SIG-M5 treated with dmso at 0.1 percent for 504 hours (cell line): ENCODE data around the gene RELN.

ENCODE experiments used
- DNase-seq: peaks from one replicate; lab custom pipeline; 2025; ENCODE audit not compliant: unreplicated experiment; lab: John Stamatoyannopoulos, UW

Gene RELN

DNA sequence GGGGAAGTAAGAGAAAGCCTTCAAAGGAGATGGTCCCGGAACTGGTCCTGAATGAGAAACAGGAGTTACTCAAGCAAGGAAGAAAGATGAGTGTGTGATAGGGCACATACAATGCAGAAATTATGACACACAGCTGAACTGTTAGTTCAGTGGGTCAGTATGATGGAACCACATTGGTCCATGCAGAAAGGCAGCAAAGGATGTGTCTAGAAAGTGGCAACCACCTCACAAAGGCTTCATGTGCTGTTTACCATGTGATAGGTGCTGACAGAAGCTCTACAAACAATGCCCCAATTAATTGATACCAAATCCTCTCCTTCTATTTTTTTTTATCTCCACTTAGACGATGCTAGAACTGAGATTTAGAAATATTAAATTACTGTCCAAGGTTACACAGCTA, 258.3 kb downstream of the RELN start:
- DNase-seq: no peak

DNA sequence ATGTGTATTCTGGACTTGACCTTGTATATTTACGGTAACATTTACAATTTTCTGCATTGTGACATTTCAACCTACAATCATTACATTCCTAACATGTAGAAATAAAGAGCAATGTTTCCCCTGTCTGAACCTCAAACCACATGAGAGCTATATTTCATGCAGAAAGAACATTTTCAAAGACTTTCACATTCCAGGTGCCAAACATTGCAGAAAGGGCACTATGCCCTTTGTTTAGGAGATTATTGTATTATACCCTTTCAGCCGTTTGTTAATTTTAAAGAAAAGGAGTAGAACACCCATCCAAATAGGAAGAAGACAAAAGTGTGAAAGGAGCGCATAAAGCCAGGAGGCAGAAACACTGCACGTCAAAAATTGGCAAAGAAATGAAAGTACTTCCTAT, 260.4 kb downstream of the RELN start:
- no peak for DNase-seq

DNA sequence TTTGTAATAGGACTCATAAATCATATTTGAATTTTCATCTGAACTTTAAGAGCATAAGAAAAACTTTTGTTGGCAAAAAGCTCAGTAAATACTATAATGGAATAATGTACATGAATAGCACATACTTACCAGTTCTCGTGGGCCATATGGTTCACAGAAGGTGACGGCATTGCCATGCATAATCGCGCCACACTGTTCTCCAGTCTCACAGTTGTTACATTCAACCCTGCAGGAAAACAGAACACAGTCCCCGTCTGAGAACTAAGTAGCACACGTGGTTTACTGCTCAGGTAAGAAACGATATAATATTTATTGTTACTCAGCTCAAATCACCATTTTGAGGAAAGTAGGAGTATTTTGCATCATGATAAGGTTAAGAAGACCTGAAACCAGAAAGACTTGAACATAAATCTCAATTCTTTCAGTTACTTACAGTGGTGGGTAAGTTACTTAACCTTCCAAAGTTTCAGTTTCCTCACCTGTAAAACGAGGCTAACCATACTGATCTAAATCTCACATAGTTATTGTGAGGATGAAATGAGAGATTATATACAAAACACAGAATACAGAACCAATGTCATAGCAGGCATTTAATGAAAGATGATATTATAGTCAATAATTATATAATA, 261.4 kb downstream of the RELN start:
- no peak for DNase-seq

DNA sequence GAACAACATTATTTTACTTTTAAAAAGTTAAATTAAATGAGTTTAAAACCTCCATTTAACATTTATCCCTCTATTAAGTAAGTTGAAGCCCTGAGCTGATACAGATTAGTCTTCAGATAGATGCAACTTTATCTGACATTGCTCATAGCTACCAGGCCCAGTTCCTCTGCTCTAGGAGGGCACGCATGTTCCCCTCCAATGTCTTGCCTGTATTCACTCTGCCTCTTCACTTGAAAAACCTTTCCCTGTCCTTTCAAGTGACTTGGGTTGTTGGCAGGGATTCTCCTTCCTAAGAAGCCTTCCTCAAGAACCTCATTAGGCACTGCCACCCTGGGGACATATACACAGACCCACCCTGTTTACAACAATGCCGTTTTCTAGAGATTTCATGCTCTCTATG, 270.4 kb downstream of the RELN start:
- no peak for DNase-seq

GRCh38 chr7:103718482-103719061, 270.9 kb downstream of the RELN start:
- no peak for DNase-seq

DNA sequence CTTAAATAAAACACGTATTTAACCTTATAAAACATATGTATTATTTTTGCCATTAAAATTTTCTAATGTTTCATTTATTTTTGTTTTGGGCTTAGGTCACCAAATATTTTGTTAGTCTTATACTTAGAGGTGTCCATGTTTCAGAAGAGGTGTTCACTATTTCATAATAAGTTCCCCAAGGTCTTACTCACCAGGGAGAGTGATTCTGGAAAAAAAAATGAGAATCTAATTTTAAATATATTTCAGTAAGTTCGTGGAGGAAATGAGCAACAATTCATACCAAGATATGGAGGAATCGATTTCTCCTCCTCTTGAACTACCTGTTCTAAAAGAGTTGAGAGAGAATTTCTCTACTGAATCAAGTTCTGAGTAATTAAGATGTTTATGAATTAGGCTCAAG, 271.9 kb downstream of the RELN start:
- no peak for DNase-seq

DNA sequence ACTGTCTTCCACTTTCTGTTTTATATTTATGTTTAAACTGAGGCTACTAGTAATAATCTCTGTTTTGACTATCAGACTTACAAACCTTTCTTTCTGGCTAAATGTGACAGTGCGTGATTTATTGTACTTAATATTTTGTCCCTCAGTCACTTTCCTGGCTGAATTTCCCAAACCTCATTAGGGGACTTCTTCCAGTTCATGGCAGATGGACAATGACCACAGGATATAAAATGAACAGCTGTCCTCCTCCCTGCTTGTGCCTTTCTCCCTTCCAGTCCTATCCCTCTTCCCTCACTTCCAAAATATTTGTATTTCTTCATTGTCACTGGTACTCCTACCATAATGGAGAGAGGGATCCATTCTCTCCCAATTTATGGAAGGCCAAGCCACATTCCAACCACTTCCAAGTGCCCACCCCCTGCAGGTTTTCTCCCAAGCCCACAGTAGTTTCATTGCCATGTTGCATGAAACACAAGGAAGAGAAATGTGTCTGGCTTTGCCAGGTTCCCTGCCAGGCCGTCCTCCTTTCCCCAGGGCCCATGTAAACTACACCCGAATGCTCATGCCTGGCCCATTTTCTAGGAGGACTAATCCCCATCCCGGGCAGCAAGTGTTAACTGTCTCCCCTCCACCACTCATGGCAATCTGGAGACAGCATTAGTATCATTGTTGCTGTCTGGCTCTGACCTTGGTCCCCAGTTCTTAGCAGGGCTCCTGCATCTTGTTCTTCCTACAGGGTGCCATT, 273.9 kb downstream of the RELN start:
- no peak for DNase-seq

GRCh38 chr7:103714376-103714927, 275.0 kb downstream of the RELN start:
- DNase-seq: no peak

GRCh38 chr7:103712991-103713778, 276.3 kb downstream of the RELN start:
- DNase-seq: no peak

GRCh38 chr7:103711413-103711812, 278.0 kb downstream of the RELN start:
- DNase-seq: no peak

- no peak for DNase-seq
These were observed 279.2 kb downstream of the RELN start for GRCh38 chr7:103710247-103710646.

DNA sequence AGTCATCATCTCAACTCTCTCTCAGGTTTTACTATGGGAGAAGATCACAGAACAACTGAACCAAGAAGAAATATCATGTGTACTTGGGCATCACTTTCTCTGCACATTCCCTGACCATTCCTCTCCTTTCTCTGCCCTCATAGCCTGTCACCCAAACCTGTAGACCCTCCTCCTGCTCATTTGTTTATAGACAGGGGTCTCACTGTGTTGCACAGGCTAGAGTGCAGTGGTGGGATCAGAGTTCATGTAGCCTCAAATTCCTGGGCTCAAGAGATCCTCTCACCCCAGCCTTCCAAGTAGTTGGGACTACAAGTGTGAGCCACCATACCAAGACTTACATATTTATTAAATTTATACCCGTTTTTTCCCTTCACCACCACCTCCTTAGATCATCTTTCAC, 282.7 kb downstream of the RELN start:
- DNase-seq: no peak

DNA sequence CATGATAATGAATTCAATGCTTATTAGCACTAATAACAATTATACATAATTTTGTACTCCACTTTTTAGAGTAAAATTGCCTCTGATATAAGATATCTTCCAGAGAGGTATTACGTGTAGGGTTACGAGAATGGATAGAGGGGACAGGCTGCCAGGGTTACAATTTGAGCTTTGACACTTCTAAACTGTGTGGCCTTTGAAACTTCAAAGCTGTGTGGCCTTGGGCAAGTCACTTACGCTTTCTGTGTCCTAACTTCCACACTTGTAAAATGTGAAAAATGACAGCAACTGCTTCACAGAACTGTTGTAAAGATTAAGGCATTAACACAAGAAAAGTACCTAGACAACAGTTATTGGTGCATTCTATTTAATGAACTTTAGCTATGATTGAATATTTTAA, 283.9 kb downstream of the RELN start:
- DNase-seq: no peak

DNA sequence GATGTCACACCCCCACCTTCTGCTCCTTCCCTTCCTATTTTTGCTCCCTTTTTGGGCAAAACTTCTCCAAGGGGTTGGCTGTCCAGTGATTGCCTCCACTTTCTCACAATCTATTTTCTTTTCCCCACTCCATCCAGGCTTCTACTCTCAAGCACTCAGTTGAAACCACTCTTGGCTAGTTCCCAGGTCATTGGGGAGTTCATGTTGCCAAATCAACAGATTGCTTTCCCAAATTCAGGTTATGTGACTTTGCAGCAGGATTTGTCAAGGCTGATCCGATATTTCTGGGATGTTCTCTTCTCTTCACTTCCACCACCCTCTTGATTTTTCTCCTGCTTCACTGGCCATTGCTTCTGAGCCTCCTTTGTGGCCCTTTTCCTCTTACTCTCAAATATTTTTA, 284.8 kb downstream of the RELN start:
- no peak for DNase-seq

DNA sequence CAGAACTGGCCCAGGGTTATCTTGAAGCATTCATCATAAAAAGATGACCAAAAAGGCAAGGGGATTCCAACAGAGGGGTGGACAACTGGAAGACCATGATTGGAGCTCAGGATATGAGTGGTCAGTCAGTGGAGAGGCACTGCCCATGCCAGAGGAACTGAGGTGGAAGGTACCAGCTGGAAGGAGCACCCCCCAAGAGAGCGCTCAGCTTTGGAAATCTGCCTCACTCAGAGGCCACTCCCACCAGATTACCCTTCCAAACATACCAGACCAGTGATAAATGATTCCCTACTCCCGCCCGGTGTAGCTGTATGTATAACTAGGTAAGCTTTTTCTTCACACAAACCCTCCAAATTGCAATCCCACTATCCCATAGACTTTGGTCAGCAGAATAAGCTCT, 286.5 kb downstream of the RELN start:
- DNase-seq: no peak

GRCh38 chr7:103702454-103702853, 287.0 kb downstream of the RELN start:
- DNase-seq: no peak

DNA sequence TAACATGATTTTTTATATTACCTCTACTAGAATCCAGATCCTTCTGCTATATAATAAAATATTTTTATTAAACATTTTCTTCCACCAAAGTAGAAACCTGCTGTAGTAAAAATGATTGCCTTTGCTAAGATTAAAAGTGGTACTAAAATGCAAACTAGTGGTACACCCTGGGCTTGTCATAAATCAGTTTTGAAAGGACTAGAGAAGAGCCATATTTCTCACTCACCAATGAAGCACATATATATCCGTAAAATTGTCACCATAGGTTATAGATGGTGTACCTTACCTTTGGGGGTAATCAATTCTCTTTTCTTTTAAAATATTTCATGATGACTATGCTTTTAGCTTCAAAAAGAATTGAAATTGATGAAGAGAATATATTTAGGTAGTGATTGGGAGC, 290.4 kb downstream of the RELN start:
- DNase-seq: no peak

GRCh38 chr7:103698064-103698463, 291.4 kb downstream of the RELN start:
- no peak for DNase-seq

GRCh38 chr7:103695521-103695920, 293.9 kb downstream of the RELN start:
- no peak for DNase-seq

- DNase-seq: no peak
These were observed 295.2 kb downstream of the RELN start for GRCh38 chr7:103694304-103694703.

GRCh38 chr7:103691291-103691690, 298.2 kb downstream of the RELN start:
- DNase-seq: no peak
